NCI-H2171 (cell line): ENCODE results near the gene SLF1.
A peak's percentile ranks its signal among the peaks of the same experiment; 100 is the strongest.

ENCODE experiments used
- DNase-seq: peaks from one replicate; lab custom pipeline; 2025; lab: John Stamatoyannopoulos, UW

SLF1 gene

DNA sequence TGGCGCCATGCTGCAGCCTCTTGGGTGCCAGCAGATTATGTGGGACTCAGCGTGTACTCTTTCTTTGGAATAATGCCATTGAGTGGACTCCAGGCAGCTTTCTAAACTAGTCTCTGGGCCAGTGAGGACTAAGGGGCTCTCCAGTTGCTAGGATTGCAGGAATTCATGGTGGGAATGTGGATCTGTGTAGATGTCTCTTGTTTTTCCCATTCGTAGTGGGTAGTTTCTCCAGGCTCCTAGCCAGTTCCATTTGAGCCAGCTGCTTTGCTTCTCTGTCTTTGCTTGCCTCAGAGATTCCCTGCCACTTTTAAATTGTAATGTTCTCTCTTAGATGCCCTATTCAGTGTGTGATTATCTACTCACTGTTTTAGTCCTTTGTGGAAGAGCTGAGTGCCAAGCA, 42.6 kb downstream of the SLF1 start:
- no peak for DNase-seq

DNA sequence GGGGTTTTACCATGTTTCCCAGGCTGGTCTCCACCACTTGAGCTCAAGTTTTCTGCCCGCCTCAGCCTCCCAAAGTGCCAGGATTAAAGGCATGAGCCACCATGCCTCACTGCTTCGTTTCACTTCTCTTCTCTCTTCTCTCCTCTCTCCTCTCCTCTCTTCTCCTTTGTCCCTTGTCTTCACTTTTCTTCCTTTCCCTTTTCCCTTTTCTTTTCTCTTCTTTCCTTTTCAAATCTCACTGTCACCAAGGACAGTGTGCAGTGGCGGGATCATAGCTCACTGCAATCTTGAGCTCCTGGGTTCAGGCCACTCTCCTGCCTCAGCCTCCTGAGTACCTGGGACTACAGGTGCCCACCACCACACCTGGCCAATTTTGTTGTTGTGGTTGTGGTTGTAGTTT, 49.5 kb downstream of the SLF1 start:
- no peak for DNase-seq

DNA sequence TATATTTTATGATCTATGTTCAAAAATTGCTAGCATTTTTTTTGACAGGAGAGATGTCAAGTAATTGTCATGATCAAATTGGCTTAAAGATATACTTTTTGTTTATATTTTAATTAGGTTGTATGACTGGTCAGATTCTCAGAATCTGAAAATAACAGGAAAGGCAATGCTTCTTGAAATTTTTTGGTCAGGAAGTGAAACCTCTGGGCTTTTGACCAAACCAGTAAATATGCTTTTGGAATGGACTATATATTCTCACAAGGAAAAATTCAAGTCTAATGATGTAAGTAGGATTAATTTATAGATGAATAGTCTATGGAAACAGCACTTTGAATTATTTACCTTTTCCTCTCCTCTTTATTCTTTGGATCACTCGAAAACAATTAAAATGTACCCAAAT, 52.3 kb downstream of the SLF1 start:
- DNase-seq = no peak

DNA sequence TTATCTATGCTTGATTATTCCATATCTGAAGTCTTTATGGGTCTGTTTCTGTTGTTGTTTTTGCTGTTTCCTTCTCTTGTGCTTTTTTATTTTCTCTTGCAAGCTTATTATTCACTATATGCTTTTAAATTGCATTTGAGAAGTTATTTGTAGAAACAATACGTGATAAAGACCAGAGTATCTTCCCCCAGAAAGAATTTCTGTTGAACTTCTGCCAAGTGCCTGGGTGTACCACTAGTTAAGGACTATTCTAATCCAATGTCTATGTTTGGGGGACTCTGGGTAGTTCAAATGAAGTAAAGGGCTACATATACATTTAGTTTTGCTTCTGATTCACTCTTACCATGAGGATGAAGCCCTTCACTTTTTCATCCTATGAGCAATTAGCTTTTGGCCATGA, 54.3 kb downstream of the SLF1 start:
- DNase-seq = no peak

DNA sequence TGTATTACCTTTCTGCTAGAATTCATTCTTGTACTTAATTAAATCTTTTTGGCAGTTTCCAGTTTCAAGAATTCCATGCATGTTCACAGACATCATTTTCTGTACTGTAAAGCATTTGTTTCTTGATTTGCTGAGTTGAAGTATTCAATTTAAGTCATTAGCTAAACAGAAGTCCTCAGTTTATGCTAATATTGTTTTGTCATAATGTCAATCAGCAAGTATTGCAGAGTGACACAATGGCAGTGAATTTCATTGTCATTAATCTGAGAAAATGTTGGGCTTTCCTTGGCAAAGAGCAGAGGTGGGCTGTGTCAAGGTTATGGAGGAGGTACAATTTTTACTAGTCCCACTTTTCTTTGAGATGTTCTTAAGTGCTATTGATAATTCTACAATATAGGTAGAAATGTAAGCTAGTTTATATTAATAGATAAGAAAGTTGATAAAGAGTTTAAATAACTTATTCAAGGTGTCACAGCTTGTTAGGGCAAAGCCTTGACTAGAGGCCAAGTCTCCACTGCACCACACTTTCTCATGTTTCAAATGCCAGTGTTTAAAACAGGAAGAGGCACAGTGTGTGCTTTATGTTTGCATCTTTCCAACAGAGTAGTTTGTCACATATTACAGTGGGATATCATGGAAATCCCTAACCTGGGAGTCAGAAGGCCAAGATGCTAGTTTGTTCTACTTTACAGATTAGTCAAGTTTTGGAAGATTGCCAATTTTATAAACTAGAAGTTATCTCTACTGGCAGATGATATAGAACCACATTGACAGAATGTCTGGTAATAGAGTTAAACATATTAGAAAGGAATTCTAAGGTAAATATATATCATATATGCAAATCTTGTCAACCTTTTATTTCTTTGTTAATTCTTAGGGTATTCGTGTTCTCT, 56.3 kb downstream of the SLF1 start:
- no peak for DNase-seq

DNA sequence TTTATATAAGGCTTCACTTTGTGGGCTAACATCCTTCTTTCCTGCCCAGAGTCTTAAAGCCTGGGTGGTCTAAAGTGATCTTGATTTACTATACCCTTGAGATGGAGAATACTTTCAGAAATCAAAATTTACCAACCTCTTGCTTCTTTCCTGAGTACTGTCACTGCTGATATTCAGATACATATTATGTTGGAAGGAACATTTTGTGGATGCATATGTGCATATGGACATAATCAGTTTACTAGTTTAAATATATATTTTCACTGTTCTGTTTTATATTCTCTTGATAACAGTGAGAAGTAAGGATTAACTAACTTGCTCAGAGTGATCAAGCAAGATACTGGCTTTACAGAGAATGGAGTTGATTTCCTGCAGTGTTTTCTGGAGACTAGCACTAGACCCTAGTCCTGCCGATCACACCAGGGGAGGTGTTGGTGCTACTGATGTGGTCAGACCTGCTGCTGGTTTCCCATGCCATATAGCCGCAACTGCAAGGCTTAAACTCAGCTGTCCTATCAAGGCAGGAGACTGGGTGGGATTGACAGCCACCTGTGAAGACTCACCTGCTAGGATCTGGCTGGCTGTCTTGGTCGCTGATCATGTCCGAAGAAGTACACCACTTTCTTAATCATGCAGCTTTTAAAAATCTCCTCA, 57.6 kb downstream of the SLF1 start:
- DNase-seq = no peak

DNA sequence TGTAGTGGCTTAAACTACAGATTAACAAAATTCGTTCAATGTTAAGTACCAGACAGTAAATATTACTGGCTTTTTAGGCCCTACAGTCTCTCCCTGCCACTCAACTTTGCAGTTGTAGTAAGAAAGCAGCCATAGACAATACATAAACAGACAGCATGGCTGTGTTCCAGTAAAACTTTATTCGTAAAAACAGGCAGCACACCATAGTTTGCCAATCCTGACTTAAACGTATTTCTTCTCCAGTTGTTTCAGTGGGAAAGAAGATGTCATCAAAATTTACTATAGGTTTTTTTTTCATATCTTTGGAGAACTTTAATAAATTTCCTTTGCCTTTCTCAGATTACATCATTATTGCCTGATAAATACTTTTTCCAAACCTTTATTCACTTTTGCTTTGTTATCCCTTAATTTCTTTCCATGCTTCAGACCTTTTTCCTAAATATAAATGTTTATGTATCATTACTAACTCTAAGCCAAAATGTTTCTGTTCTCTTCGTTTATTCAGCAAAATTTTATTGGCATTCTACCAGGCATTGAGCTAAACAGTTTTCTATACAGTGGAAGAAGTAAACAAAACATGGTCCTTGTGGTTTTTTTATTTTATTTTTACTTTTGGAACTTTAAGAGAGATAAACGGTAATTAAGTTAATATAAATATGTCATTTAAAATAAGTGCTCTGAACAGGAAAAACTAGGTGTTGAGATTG, 64.5 kb downstream of the SLF1 start:
- no peak for DNase-seq

DNA sequence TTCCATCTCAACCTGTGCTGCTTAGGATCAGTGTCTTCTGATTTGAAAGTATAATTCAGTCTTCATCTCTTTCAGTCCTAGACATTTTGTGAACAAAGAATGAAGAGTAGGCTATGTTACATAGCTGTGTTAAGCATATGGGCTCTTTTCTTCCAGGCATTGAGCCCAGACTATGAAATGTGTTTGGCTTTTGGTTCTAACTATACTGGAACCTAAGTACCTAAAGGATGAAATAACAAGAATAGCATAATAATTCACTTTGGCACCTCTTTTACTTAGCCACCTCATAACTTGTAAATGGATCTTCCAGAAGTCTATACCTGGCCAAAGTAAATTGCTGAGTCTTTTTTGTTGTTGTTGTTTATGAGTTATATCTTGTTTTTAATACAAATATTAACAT, 71.4 kb downstream of the SLF1 start:
- DNase-seq = no peak

DNA sequence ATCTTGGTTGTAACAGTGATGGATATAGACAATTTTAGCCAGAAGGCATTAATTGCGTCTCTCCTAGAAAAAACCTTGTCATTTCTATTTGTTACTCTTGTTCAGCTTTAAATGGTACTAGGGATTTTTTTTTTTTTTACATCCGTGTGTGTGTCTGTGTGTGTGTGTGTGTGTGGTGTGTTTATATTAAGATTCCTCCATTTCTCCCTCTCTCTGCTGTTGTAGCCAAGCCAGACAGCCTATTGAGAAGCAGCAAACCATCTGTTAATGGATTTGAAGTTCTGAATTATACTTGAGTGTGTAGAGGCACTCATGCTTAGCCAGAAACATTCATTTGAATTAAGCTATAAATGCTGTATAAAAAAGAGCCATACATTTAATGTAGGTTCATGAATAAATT, 72.3 kb downstream of the SLF1 start:
- peak; percentile 40 for DNase-seq

DNA sequence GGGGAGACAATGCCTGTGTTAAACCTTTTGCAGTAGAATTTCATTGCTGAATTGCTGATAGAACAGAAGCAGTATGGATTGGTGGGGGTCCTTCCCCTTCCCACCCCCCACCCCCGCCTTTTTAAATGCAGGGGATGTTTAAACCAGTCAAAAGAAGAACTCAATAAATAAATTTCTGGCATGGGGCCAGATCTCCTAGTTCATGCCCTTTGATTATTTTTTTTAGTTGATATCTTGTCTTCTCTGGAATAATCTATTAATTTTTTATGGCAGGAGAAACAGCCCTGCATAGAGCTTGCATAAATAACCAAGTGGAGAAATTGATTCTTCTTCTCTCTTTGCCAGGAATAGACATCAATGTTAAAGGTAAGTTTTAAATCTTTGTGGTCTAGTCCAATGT, 72.8 kb downstream of the SLF1 start:
- no peak for DNase-seq

DNA sequence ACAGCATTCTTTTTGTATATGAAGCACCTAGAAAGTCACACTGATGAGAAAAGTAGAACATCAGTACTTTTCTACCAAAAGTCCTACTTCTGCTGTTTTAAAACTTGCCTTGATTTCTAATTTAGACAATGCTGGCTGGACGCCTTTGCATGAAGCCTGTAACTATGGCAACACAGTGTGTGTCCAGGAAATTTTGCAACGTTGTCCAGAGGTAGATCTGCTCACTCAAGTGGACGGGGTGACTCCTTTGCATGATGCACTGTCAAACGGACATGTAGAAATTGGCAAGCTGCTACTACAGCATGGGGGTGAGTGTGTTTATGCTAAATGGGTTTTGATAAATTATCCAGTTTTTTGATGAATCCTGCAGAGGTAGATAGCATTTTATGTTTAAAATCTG, 73.5 kb downstream of the SLF1 start:
- DNase-seq = no peak

DNA sequence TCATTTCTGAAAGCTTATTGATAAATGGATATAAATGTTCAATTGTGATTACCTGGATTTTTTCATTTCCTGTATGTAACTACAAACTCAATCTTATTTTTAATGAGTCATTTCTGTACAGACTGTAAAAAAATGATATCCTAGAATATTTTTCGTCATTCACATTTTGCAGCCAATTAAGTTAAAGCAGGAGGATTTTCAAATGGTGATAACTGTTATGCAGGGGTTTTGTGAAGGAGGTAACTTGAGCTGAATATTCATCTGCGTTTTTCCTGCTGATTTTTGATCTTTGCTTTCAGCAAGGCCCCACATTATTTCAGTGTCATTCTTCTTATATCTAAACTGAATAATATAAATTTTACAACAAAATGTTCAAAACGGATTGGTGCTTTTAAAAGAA, 74.1 kb downstream of the SLF1 start:
- no peak for DNase-seq

DNA sequence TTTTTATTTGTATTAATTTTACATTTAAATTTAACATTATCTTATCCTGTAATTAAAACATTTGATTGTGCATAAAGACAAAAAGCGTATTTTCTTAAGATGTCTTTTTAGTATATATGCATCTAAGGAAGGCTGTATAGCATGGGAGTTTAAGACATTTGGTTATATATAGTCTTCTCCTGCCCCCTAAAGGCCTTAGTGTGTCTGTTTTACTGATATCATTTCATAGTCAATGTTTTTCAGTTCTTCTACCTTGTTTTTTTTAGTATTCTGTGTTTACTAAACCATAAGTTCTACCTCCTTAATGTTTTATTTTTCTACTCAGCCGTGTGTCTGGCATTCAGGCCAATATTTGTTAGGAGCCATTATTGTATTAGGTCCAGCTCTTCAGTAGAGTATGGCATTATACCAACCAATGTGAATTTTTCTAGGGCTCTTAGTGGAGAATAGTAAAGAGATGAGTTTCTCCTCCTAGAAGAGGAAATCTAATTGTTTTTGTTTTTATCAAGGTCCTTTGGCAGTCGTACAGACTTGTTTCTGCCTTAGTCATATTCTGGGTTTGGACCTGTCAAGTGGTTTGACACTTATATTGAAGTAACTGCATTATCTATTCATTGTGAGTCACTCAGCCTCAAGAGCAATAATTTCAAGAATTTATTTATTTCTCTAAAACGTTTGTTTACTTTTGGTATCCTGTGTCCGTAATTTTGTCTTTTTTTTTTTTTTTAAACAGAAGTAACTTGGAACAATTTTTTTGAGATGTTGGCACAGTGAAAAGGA, 74.8 kb downstream of the SLF1 start:
- no peak for DNase-seq

DNA sequence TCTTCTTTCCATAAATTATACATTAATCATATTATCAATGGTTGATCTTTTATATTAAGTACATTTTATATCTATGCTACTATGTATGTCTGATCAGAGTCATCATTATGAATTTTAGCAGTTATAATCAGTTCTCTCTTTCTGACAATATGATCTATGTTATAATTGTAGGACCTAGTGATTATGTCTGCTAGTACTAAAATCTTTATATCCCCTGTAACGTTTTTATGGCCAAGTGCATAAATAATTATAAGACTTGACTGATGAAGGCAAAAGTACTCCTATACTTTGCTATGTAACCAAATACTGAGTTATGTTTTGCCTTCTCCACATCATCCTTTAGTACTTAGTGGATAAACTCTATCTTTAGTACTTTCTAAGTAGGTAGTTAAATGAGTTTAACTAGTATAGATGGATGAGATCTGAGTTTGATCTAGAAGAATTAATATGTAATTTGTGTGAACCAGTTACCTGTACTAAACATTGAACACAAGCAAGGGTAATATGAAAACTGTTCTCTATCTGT, 75.4 kb downstream of the SLF1 start:
- DNase-seq = no peak

DNA sequence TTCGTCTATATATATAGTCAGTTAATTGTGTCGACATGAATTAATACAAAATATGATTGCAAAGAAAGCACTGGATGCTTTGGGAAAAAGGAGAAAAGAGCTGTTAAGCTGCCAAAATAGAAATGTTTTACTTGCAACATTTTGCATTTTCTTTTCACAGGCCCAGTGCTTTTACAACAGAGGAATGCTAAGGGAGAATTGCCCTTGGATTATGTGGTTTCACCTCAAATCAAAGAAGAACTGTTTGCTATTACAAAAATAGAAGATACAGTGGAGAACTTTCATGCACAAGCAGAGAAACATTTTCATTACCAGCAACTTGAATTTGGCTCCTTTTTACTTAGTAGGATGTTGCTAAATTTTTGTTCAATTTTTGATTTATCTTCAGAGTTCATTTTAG, 76.2 kb downstream of the SLF1 start:
- DNase-seq = no peak

DNA sequence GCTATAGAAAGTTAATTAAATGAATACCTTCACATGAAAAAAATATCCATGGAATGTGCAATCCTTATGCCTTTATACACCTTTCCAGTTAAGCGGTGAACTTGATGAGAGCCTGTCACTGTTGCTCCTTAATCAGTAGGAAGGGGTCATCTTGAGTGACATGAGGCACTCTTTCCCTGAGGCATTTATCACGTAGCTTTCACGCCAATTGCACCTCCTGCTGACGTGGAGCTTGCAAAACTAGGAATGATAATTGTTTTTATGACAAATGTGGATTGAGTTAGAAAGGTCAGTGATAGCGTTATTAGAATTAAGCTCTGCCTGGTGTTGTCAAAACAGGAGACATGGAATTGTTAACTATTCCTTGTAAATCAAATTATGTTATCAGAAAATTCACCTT, 79.7 kb downstream of the SLF1 start:
- DNase-seq = no peak

DNA sequence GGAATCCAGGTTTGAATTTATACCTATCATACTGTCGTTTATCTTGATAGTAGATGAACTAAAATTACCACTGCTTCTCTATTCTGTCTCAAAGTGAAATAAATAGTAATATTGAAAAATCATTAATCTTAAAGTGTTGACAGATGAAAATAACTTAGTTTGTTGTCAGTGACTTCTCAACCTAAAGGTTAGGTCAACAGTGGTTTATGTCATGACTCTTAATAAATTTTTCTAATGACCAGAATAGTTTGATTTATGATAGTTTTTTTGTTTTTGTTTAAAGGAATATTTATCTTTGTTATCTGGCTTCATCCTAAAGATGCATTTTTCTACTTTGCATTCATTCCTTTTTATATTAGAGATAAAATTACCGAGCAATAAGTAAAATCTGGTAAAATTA, 81.1 kb downstream of the SLF1 start:
- no peak for DNase-seq

DNA sequence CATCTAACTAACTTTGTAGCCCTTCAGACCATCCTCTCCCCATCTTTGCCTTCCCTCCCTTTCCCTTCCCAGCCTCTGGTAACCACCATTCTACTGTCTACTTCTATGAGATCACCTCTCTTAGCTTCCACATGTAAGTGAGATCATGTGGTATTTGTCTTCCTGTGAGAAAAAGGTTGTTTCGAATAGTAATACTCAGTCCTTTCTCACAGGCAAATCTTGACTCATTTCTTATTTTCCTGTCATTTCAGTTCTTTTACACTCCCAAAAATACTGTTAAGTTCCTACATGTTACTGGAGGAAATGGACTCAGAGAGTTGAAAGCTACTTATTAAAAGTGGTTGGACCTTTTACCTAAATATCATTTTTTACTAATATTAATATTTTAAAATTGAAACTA, 82.1 kb downstream of the SLF1 start:
- DNase-seq = no peak

DNA sequence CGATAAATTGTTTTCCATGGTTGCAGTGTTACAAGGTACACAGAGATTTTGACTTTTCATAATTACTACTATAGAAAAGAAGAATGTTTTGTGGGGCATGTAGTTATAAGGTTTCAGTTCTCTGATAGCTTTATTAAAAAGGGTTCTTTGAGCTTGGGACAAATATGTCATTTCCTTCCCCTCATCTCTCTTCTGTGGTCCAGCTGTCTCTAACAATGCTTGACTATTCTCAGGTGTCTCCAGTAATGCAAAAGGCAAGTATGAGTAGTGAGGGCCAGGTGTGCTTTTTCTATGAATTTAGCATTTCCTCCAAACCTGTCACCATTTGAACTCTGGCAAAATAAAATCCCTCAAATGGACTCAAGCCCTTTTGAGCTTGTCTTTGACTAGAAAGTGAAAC, 84.3 kb downstream of the SLF1 start:
- DNase-seq = no peak

DNA sequence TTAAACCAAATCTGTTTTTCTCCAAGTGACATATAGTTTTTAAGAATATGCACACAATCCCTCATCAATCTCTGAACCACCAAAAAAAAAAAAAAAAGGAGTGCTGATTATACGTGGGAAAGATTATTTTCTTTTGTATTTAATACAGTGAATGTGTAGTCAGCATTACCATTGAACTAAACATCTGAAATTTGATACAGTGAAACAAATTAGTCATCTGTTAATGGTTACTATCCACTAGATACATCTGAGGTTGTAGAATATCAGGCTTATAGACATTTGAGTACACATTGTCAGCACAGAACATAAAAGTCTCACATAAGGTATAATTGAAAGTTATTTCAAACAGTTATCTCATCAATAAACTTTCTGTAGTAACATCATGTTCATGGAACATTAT, 87.0 kb downstream of the SLF1 start:
- DNase-seq = no peak

DNA sequence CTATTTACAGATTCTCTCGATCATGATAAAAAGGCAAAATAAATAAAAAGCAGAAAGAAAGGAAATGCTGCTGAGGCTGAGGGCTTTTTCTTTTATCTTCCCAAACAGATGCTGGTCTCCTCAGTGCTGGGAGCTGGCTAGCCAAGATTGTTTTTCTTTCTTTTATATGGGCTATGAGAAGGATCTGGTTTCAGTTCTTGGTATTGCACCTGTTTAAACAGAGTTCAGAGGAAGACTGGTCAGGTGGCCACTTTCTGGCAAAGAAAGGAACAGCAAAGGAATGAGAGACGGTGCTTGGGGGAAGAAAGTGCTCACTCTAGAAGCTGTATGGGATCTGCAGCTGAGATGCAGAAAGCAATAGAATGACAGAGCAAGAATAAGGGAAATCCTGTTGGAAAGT, 88.9 kb downstream of the SLF1 start:
- no peak for DNase-seq

DNA sequence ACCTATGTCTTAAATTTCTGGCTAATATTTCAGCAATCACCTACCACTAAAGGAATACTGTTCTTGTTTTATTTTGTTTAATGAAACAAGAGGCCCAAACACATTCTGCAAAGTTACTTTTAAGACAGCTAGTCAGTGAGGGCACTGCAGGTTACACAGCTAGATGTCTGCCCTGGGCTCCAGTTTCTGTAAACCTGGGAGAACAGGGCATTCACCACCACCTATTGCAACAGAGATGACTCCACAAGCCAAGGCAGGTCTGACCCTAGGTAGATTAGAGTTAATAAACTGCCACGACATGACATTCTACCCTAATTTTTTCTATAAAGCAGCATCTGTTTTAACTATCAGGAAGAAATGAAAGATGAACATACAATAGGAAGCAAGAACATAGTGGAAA, 90.8 kb downstream of the SLF1 start:
- no peak for DNase-seq
